Panc1 (cell line): ENCODE data around the gene C1orf226.
A peak's percentile ranks its signal among the peaks of the same experiment; 100 is the strongest.

Source experiments
- CTCF ChIP-seq: fragments of 450-650 bp; IDR thresholded peaks from 2 replicates; pipeline ENCODE4 v1.5.1; 2017; ENCODE audit warnings: mild to moderate bottlenecking
- POLR2AphosphoS5 ChIP-seq: IDR thresholded peaks from 2 replicates; pipeline ENCODE4 v1.6.1; 2012; ENCODE audit warnings: mild to moderate bottlenecking, low read depth, low read length, moderate library complexity
- SIN3A ChIP-seq: IDR thresholded peaks from 2 replicates; pipeline ENCODE4 v1.6.1; 2012; ENCODE audit warnings: low read depth, mild to moderate bottlenecking, low read length, moderate library complexity, borderline replicate concordance; ENCODE audit not compliant: insufficient read depth
- TCF7L2 ChIP-seq: IDR thresholded peaks from 2 replicates; pipeline ENCODE4 v1.6.1; 2011; ENCODE audit warnings: mild to moderate bottlenecking, low read depth, low read length, inconsistent platforms
- TF ChIP-seq, protein P1 (sequence below), 2 experiments: IDR thresholded peaks; 2 replicates each; pipeline ENCODE4 v1.6.1; 2011 to 2012; ENCODE audit warnings: low read depth in 2 of 2, control low read depth in 1 of 2, low read length in 1 of 2, mild to moderate bottlenecking in 1 of 2, moderate library complexity in 1 of 2; ENCODE audit not compliant: insufficient read depth in 1 of 2

DNA sequence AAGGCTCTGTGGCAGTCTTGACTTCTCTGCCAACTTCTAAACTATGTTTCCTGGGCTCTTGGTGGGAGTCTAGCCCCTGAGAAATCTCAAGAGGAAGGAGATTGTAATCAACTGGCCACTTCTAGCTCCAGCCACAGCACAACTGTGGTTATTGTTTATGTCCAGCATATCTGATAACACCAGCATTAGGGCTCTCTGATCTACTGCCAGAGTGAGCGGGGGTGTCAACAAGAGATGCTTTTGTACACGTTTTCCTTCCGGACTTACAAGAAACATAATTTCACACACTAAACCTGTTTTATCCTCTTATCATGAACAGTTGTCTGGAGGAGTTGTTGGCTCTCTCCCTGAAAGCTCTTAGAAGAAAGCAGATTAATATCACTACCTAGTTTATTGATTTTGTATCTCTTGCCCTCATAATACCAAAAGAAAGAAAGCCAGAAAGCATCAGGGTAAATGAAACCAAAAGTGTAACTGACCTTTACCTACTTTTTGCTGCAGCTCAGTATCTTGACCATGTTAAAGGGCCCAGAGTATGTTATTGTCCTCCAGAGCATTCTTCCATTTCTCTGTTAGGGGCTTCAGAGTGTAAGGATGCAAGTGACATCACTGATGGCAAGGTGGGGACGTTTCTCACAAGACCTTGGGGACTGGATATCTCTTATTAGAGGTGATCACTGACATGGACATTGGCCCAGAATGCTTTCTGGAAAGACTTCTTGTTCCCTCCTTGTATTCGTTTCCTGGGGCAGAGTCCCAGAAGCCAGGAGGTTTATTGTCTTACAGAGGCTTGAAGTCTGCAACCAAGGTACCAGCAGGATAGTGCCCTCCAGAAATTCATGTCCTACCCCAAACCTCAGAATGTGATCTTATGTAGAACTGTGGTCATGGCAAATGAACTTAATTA, 40.0 kb downstream of the C1orf226 start:
- TF ChIP-seq CTCF (no peak), POLR2AphosphoS5 (no peak), SIN3A (no peak), TCF7L2 (peak; percentile 90)
- TF ChIP-seq, protein P1, sequence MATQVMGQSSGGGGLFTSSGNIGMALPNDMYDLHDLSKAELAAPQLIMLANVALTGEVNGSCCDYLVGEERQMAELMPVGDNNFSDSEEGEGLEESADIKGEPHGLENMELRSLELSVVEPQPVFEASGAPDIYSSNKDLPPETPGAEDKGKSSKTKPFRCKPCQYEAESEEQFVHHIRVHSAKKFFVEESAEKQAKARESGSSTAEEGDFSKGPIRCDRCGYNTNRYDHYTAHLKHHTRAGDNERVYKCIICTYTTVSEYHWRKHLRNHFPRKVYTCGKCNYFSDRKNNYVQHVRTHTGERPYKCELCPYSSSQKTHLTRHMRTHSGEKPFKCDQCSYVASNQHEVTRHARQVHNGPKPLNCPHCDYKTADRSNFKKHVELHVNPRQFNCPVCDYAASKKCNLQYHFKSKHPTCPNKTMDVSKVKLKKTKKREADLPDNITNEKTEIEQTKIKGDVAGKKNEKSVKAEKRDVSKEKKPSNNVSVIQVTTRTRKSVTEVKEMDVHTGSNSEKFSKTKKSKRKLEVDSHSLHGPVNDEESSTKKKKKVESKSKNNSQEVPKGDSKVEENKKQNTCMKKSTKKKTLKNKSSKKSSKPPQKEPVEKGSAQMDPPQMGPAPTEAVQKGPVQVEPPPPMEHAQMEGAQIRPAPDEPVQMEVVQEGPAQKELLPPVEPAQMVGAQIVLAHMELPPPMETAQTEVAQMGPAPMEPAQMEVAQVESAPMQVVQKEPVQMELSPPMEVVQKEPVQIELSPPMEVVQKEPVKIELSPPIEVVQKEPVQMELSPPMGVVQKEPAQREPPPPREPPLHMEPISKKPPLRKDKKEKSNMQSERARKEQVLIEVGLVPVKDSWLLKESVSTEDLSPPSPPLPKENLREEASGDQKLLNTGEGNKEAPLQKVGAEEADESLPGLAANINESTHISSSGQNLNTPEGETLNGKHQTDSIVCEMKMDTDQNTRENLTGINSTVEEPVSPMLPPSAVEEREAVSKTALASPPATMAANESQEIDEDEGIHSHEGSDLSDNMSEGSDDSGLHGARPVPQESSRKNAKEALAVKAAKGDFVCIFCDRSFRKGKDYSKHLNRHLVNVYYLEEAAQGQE (IDR thresholded peaks at IDR 0.05; ENCODE audit: insufficient read depth in 1 of 2, low read depth in 2 of 2, low read length in 1 of 2), result no peak
